GM18867 (cell line): ENCODE data around the gene RASSF8.

ENCODE experiments used
- ATAC-seq: cut with Tn5 transposase; IDR thresholded peaks from one replicate; pipeline ENCODE4 v1.9.1; 2021; ENCODE audit warnings: mild to moderate bottlenecking, moderate library complexity; ENCODE audit not compliant: unreplicated experiment

Gene RASSF8

DNA sequence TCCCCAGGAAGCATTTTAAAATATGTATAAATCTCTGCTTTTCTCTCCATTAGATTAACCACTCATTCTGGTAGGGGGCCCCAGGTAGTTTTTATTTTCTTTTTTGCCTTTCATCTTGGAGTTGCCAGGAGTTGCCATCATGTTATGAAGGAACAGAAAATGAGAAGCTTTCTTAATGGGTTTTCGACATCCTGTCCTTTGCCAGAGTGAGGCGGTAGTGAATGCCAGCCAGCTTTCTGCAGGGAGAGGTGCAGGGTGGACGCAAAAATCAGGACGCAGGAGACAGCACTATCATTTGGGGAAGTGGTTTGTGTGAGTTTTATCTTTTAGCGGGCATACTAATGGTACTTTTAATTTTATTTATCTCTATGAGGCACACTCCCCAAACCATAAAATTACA lies 1.7 kb downstream of the RASSF8 start:
- ATAC-seq: no peak

DNA sequence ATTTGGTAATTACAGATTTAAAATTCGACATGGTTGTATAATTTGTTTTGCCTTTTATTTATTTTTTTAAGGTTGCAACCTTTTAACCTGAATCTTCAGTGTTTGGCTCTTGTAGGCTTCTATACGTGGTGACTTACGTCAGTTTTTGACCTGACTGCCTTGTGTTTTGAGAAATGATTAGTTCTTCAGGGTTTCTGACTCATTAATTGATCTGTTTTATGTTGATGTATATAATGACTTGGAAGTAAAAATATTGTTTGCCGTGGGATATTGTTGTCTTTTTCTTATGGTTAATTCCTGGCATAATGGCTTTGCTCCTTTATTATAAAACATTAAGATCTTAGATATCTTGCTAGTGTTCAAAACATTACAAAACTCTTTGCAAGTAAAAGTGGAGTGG lies 2.5 kb downstream of the RASSF8 start:
- no peak for ATAC-seq

DNA sequence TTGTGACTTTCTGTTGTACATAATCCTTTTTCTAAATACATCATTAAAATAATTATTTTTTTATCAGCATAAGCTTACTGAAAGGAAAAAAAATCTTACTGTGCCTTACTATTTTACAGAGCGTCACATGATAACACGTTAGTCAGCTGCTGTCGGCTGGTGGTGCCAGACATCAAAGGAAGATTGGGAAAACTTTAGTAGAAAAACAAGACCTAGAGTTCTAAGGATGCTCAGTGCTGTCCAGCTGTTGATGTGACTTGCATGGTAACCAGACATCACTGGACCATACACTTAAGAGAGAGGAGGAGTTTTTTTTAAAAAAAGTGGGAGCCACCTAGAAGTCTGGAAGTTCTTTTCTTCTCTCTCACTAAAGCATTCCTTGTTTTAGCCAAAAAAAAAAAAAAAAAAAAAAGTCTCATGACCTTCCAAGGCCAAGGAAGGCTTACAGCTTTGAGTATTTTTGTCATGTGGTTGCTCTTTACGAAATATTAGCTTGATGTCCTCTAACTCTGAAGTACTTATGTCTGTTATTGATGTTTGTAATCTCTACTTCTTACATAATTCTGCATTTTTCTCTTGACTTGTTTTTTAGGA lies 4.5 kb downstream of the RASSF8 start:
- no peak for ATAC-seq

DNA sequence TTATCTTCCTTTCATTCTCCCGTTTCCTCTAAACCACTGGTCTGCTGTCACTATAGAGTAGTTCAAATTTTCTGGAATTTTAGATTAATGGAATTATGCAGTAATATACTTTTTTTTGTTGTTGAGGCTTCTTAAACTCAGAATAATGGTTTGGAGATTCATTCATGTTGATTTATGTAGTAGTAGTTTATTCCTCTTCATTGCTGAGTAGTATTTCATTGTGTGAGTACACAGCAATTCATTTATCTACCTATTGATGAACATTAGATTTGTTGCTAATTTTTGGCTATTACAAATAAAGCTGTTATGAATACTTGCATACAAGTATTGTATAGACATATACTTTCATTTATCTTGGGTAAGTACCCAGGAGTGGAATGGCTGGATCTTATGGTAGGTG lies 7.2 kb downstream of the RASSF8 start:
- ATAC-seq: no peak

DNA sequence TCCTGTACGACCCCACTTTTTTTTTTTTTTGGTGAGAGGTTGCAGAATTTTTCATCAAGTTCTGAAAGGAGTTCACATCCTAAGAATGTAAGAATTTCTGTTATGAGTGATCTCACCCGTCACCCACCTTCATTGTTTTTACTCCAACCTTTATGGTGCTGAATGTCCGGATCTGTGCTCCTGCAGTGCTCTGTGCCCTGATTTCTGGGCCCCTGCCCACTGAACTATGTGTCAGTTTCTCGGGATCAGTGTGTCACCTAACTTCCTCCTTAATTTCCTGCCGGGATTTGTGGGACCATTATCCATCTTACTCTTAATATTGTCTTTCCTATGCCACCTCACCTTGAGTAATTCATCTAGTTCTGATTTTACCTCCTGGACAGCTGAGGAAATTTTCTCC lies 11.6 kb downstream of the RASSF8 start:
- no peak for ATAC-seq

DNA sequence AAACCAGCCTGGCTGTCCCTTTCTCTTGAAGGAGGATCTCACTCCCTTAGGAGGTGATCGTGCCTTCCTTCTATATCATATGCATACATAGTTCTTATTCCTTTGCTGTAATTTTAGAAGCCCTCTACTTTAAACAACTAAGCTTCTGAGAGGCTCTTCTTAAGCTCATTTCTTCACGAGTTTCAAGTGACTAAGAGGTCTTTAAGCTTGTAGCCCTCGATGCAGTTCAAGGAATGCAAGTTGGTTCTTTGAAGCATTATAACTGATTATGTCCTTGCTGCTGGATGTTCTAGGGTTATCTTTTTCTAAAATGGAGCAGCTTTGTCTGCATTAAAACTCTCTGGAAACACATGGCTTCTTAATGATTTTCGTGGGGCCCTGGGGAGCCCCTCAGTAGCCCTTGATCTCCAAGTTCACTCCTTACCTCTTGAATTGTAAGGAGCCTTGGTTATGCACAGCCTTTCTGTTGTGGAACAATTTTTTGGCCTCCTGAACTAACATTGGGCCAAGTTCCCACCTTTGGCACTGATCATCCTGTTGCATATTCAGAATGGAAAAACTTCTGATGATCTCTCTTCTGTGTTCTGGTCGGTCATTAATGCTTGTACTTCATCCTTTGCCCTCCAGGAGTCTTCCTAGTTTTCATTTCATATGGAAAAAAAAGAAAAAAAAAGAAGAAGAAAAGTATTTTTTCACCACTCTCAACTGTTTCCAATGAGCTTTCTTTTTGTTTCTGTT lies 12.6 kb downstream of the RASSF8 start:
- no peak for ATAC-seq

DNA sequence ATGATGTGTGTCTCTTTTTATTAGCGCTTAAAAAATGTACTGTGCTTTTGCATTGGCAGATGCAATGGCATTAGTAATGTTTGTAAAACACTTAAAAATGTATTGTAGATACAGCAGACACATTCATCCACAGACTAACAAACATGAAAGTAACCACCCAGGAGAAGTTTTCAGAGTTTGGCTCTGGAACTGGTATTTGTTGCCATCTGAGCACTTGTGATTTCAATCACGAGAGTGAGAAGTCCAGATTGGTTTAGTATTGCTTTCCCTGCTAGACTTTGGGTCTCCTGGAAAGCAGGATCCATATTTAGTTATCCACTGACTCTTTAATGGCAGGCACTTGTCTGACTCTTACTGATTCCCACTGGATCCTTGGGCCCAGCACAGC lies 13.2 kb downstream of the RASSF8 start:
- no peak for ATAC-seq

DNA sequence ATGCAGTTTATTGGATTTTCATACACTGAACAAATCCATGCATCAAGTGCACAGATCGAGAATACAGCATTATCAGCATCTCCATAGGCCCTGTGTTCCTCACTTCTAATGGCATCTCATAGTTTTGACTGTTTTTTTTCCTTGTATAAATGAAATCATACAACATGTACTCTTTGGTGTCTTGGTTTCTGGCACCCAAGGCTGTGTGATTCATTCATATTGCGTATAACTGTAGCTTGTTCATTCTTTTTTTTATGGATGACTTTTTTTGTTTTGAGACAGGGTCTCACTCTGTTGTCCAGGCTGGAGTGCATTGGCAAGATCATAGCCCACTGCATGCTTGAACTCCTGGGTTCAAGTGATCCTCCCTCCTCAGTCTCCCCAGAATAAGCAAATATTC lies 14.3 kb downstream of the RASSF8 start:
- ATAC-seq: no peak

DNA sequence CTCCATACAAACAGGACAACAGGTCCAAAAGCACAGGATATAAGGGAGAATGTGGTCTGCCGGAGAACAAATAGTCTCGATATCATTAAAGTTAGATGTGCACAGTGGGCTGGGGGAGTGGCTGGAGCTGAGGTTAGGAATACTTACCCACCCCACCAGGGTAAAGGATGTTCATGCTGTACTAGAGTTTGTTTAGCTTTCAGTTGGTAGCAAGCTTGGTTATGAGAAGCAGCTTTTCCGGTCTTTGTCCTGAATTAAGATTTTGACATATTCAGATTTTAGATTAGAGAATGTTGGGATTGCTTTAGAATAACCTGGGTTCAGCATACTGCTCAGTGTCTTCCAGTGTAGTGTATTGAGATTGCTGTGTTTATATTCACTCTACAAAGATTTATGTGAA lies 16.7 kb downstream of the RASSF8 start:
- no peak for ATAC-seq

DNA sequence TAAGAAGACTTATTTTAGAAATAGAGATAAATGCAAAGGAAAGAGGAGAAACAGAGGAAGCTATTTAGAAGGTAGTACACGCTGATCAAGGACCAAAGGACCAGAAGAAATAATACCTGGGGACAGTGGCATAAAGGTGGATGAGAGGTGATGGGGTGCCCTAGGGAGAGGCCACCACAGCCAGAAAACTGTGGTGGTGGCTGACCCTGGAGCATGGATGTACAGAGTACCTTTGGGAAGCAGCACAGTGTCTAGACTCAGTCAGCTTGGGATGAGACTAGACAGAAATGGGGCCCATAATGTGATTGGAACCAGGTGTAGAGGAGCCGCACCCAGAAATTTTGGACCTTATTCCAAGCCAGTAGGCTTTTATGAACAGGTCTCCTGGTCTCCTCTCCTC lies 17.2 kb downstream of the RASSF8 start:
- ATAC-seq: no peak

DNA sequence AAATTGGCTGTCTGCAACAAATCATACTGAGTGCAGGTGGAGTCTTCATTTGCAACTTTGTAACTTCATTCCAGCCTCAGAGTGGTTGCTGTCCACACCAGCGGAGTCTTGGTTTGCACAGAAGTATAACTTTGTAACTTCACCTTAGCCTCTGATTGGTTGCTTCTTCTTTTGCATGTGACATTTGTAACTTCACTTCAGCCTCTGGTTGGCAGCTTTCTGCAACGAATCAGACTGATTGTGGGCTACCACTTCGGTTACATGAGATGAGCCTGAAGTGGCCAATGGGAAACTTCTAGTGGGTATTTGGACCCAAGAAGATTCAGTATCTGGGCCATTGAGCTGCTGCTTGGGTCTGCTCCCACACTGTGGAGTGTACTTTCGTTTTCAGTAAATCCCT lies 17.8 kb downstream of the RASSF8 start:
- ATAC-seq: no peak

DNA sequence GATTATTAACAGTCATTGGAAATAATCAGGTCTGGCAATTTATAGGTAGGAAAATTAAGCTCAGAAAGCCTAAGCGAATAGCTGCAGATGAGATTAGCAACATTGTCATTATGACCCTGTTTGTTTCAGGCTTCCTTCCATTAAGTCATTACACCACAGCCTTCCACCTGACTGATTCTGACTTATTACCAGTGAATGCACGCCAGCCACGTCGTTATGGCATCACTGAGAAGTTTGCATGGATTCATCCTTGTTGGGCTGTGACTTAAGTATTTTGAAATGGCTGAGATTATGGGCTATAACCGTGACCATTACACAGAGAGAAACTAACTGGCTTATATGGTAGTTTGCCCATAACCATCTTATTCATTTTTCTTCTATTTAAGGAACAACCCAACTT lies 18.6 kb downstream of the RASSF8 start:
- no peak for ATAC-seq

DNA sequence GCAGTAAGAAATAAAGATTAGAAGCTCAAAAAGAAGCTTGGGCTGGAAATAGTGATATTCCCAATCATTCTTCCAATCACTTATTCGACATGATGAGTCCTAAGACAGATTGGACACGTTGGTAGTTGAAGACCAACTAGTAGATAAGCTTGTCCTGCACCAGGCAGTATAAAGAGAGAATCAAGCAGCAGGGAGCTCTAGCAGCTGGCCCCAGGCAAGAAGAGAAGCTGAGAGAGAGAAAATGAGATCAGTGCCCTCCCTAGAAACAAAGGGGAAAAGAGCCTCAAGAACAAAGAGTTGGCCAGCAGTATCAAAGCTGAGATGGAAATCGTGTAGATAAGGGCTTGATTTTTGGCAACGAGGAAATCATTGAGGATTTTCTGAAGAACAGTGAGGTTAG lies 20.6 kb downstream of the RASSF8 start:
- ATAC-seq: no peak

DNA sequence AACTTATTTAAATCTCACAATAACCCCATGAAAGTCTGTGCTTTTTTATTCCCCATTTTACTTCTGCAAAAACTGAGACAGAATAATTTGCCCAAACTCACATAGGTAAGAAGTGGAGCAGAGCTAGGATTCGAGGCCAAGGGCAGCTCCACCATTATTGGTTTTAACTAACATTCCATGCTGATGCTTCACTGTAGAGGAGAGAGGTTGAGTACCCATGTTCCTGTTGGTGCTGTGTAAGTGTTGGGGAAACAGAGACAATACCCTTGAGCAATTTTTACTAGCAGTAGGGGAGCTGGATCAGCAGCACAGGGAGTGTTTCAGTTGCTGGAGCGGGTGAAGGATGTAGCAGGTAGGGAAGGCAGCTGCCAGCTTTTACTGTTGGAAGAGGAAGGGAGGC lies 21.1 kb downstream of the RASSF8 start:
- ATAC-seq: no peak

DNA sequence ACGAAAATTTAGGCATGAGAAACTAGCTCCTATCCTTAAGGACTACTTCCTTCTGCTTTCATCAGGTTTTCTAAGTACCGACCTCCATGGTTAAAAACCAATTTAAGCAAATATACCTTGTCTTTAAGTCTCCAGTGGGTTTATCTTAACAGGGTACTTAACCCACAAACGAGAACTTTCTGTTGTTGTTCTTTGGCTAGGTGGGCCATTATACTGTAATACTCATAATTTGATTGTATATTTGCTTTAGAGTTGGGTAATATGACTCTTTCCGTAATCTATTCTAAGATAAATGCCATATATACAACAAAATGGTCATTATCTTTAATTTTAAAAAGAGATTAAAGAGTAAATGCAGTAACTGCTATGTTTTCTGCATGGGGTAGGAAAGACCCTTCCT lies 21.6 kb downstream of the RASSF8 start:
- no peak for ATAC-seq

DNA sequence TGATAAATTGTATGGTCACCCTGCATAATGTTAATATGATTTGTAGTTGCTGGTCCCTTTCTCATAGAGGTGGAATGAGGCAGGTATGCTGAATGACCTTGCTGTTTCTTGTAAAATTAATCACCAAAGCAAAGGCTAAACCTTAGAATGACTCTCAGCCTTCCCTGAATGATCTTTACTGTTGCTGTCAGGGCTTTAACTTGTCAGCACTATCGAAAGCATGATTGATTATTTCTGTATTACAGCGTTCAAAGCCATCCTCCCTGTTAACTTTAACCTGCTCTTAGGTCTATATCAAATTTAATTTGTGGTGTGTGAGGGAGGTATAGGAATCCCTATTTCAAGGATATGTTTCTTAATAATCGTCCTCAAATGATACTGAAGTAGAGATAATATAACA lies 23.1 kb downstream of the RASSF8 start:
- no peak for ATAC-seq

DNA sequence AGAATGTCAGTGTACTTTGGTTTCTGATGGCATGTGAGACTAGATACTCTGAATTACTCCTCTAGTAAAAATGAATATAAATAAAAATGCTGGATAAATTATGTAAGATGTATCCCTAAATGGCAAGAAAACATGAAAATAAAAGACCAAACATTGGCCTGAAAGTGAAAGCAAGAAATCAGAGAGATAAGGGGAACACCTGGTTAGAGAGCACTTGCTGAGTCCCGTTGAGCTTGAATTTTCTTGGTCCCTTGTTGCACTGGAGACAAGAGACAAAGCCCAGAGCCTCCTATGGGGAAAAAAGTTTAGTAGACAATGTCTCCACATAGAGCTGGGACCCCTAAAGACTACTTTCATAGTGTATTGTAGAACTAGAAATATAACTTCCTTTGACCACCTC lies 23.9 kb downstream of the RASSF8 start:
- ATAC-seq: no peak

DNA sequence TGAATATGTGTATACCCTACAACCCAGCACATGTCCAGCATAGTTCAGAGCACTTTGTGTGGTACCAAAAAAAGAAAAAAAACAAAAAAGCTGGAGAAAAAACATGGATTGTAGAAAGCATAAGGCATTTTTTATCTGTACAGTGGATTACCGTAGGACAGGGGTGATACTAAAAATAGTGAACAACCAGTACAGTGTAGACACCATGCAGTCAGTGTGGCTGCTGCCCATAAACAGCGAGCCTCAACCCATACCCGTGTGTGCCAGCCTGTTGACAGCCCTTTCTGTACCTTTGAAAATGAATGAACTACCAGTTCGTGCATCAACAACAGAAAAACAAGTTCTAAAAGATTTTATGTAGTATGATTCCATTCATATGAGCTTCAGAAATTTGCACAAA lies 25.1 kb downstream of the RASSF8 start:
- ATAC-seq: no peak

DNA sequence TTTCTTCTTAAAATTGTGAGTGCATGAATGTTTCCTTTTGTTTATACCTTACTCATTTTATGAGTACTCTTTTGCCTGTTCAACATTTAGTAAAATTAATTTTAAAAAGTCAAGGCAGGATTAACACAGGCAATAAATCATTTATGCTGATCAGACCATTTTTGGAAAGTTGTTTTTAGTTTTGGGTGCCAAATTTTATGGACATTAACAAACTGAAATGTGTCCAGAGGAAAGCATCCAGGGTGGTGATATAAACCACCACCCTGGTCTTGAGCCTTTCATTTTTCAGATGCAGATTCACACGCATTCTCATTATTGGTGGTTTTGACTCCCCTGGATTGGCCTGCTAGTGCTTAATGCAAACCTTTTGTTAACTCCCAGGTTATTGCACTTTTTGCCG lies 26.3 kb downstream of the RASSF8 start:
- ATAC-seq: no peak

DNA sequence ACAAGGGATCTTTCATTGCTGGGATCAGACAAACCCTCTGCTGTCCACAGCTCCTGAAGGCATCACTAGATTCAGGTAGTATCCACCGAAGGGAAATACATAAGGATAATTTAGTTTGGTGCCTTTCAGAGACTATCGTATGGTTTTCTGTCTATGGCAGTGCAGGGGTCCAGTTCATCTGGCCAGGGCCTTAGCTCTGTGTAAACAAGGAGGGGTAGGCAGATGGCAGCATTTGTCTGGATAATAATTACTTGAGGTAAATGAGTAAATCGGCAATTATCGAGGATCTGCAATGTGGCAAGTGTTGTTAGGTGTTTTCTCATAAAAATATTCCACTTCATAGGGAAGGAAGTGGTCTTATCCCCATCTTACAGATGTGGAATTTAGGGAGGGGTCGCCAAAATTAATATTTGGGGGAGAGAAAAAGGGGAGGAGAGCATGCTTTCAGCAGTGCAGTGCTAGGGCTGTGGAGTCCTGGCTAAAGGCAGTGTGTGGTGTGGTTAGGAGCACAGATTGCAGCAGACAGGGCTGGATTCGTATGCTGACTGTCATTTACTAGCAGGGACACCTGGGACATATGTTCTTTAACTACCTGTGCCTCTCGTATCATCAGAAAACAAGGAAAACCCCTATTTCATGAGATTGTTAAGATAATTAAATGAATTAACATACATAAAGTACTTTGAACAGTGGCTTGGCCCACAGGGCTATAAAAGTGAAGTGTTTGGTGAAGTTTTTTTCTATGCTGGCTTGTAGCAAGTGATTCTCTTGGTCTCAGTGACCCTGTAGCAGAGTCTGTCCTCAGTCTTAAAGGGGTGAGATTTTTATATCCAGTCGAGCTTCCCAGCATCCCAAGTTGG lies 27.1 kb downstream of the RASSF8 start:
- ATAC-seq: no peak

DNA sequence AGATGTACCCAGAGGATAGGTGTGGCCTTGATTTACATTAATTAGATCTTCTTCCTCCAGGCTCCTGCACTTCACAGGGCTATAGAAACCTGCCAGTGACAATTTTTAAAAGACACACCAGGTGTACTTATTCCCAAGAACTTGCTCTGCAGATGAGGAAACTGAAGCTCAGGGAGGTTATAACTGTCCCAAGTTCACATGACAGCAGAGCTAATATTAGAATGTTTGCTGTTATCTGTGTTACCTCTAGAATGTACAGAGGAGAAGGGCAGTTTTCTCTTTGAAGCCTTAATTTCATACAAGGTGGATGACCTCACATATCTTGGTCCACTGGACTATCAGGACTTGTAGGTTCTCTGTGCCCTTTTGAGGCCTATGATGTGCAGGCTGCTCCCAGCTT lies 27.7 kb downstream of the RASSF8 start:
- no peak for ATAC-seq

DNA sequence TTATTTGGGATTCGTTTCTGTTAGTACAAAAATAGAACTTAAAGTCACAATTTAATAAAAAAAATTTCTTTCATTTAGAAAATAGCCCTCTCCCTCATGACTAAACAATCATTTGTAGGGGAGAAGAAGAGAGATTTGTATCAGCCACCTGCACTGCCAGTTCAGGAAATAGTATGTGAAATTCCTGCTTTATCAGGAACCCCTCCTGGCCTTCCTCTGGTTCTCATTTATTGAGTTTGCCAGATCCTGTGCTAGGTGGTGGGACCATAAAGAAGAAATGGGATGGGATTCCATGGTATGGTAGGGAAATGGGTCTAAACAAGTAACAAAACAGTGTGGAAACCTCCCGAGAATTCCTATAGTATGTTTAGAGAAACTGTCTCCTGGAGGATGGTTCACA lies 30.0 kb downstream of the RASSF8 start:
- no peak for ATAC-seq
